Vagina (tissue), 2 donors: ENCODE measurements around the gene DLD.

ENCODE experiments used
- CTCF ChIP-seq, 3 experiments: fragments of 450-650 bp in 2 of 3; fragments of 200-600 bp in 1 of 3; sonication (generic) in 1 of 3; IDR thresholded peaks; one replicate each; pipeline ENCODE4 v1.5.1; 2017 to 2019; ENCODE audit warnings: antibody characterized with exemption in 3 of 3, mild to moderate bottlenecking in 2 of 3, moderate library complexity in 2 of 3
- POLR2A ChIP-seq, 2 donors: fragments of 450-650 bp; IDR thresholded peaks; one replicate each; pipeline ENCODE4 v1.6.1; 2017; ENCODE audit warnings: antibody characterized with exemption in 2 of 2, mild to moderate bottlenecking in 2 of 2, moderate library complexity in 2 of 2
- POLR2AphosphoS5 ChIP-seq, 2 donors: sonication (generic); formaldehyde crosslinking; IDR thresholded peaks; one replicate each; pipeline ENCODE4 v1.9.0; 2017; ENCODE audit warnings: antibody characterized with exemption in 2 of 2, mild to moderate bottlenecking in 2 of 2, low read depth in 1 of 2; ENCODE audit not compliant: insufficient read depth in 1 of 2

DNA sequence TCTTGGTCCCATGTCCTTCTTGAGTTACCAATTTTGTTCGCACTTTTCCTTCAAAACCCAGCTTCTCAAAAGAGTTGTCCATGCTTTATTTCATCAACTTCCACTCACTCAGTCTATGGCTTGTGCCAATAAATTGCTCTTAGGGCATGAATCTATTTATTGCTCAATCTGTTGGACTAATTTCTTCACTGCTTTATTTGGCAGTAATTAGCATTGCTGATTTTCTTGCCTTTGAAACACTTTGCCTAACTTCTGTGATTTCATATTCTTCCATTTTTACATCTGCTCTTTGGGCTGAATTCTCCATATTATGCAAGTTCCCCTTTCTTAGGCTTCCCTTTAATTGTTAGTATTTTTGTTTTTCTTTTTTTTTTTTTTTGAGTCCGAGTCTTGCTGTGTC lies 16.8 kb downstream of the DLD start:
- TF ChIP-seq CTCF (IDR thresholded peaks at IDR 0.05): no peak
- no peak for TF ChIP-seq POLR2A (IDR thresholded peaks at IDR 0.05)
- no peak for TF ChIP-seq POLR2AphosphoS5 (IDR thresholded peaks at IDR 0.05; ENCODE audit: insufficient read depth in 1 of 2, low read depth in 1 of 2)
